BJ (cell line): ENCODE measurements around the gene PYY. TPM values are rescaled to one million over a fixed set of nuclear protein-coding genes. Genes with fewer than 3 reads are reported as not detected.
"Not testable (repeated sequence)": the region's sequence is repeated elsewhere in the genome, so short reads cannot be mapped to it uniquely, and the experiment has no call there.

Source experiments
- CTCF ChIA-PET: fragments of 350-600 bp; formaldehyde crosslinking; extraction: SDS; loops from one replicate; lab custom pipeline; 2021; ENCODE audit warnings: antibody characterized with exemption, inconsistent platforms; lab: Yijun Ruan, JAX
- POLR2A ChIA-PET: fragments of 300-600 bp; sonication (Branson Sonifier 250); formaldehyde crosslinking; extraction: SDS; loops from one replicate; lab custom pipeline; 2021; ENCODE audit warnings: antibody characterized with exemption; lab: Charles Lee
- DNase-seq: peaks from one replicate; pipeline ENCODE4 v3.0.0-alpha.2; 2011; ENCODE audit warnings: low read depth
- H3K27me3 ChIP-seq: 2 replicates; pipeline ENCODE4 v1.6.0; 2011; ENCODE audit warnings: low read length; ENCODE audit not compliant: control insufficient read depth, insufficient read depth
- H3K36me3 ChIP-seq: 2 replicates; pipeline ENCODE4 v1.5.1; 2011; ENCODE audit warnings: low read length; ENCODE audit not compliant: control insufficient read depth, insufficient read depth
- H3K4me3 ChIP-seq: 2 replicates; pipeline ENCODE4 v1.5.1; 2011; ENCODE audit warnings: low read depth, mild to moderate bottlenecking, control low read depth, low read length
- polyA plus RNA-seq: library from polyadenylated mRNA; depleted of rRNA; stranded (reverse); fragments of >200 nt; gene quantifications from 2 replicates; pipeline ENCODE4 v1.2.3, GENCODE V29; 2011
- TF ChIP-seq, protein P1 (sequence below): IDR thresholded peaks from 2 replicates; pipeline ENCODE4 v1.5.1; 2011; ENCODE audit warnings: low read depth, mild to moderate bottlenecking, control low read depth, inconsistent platforms, low read length, moderate library complexity; ENCODE audit not compliant: insufficient read depth

The PYY gene
- polyA plus RNA-seq, 1 experiment: not detected

DNA sequence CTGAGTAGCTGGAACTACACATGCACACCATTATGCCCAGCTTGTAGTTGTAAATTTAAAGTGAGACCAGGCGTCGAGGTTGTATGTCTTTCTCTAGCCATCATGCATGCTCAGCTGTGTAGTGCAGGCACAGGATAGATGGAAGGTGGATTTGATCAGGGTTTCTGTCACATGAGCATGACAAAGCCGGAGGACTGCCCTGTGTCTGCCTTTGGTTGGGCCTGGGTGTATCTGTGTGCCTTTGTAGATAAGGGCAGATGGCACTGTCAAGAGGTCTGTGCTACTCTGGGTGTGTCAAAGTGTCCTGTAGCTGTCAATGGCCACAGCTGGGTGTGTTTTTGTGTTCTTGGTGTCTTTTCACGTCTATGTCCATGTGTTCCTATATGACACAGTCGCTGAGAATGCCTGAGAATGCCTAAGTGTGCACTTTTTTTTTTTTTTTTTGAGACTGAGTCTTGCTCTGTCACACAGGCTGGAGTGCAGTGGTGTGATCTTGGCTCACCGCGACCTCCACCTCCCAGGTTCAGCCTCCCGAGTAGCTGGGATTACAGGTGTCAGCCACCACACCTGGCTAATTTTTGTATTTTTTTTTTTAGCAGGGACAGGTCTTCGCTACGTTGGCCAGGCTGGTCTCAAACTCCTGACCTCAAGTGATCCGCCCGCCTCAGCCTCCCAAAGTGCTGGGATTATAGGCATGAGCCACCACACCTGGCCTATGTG lies 46.6 kb upstream of the PYY start:
- H3K27me3 ChIP-seq: peaks cover 3% of the 10 kb centered on the region
- TF ChIP-seq, protein P1, sequence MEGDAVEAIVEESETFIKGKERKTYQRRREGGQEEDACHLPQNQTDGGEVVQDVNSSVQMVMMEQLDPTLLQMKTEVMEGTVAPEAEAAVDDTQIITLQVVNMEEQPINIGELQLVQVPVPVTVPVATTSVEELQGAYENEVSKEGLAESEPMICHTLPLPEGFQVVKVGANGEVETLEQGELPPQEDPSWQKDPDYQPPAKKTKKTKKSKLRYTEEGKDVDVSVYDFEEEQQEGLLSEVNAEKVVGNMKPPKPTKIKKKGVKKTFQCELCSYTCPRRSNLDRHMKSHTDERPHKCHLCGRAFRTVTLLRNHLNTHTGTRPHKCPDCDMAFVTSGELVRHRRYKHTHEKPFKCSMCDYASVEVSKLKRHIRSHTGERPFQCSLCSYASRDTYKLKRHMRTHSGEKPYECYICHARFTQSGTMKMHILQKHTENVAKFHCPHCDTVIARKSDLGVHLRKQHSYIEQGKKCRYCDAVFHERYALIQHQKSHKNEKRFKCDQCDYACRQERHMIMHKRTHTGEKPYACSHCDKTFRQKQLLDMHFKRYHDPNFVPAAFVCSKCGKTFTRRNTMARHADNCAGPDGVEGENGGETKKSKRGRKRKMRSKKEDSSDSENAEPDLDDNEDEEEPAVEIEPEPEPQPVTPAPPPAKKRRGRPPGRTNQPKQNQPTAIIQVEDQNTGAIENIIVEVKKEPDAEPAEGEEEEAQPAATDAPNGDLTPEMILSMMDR: no peak
- ChIA-PET CTCF (interaction anchor here (1.0 to 7.9 kb wide), 4 partner anchors 12 to 122 kb away, joined by 3 to 108 read pairs (median 30); partner anchors contain the start of gene PPY), POLR2A (no interaction called here)
- H3K4me3 ChIP-seq: no peak overlapping the region
- H3K36me3 ChIP-seq: no peaks in the 10 kb centered on the region
- DNase-seq: no peak

DNA sequence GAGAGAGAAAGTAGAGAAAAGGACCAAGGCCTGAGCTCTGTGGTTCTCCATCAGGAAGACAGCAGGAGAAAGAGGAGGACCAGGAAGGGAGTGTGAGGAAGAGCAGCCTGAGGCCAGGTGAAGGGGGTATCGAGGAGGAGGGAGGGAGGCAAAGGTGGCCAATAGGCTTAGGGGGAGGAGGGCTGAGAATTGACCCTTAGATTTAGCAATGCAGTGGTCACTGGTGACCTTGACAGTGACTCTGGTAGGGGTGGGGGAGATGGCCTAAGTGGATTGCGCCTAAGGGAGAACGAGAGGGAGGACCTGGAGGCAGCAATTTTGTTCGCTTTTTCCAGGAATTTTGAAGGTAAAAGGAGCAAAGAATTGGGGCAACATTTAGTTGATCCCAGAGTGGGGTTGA lies 45.3 kb upstream of the PYY start:
- no peak for DNase-seq
- H3K4me3 ChIP-seq: no peak overlapping the region
- ChIA-PET POLR2A (no interaction called here), CTCF (interaction anchor here (0.9 to 7.9 kb wide), 6 partner anchors 14 to 121 kb away, joined by 3 to 108 read pairs (median 5); partner anchors contain the start of gene PPY)
- peaks cover 5% of the 10 kb centered on the region for H3K27me3 ChIP-seq
- no peaks in the 10 kb centered on the region for H3K36me3 ChIP-seq
- TF ChIP-seq, protein P1: no peak

DNA sequence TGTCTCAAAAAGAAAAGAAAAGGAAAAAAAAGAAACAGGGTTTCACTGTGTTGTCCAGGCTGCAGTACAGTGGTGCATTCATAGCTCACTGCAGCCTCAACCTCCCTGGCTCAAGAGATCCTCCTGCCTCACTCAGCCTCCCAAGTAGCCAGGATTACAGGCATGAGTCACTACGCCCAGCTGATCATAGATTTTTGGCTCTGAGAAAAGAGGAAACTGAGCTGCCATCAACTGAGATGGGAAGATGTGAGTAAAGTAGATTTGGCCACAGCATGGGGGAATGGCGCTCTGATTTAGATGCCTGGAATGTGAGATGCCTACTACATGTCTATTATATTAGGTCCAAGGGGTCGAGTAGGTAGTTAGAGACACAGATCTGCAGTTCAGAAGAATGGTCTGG lies 44.8 kb upstream of the PYY start:
- ChIA-PET CTCF (interaction anchor here (0.9 to 7.9 kb wide), 7 partner anchors 11 to 120 kb away, joined by 3 to 108 read pairs (median 6); partner anchors contain the start of gene PPY), POLR2A (no interaction called here)
- Histone ChIP-seq H3K27me3 (peaks cover 5% of the 10 kb centered on the region), H3K4me3 (no peak overlapping the region), H3K36me3 (no peaks in the 10 kb centered on the region)
- TF ChIP-seq, protein P1: no peak
- no peak for DNase-seq

DNA sequence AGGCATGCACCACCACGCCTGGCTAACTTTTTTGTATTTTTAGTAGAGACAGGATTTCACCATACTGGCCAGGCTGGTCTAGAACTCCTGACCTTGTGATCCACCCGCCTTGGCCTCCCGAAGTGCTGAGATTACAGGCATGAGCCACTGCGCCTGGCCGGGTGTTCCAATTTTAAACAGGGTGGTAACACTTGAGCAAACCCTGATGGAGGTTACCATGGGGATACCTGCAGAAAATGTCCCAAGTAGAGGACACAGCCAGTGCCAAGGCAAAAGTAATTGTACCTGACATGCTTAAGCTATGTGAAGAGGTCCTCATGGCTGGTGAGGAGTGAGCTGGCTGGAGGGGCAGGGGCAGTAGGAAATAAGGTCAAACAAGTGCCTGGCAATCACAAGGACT lies 43.4 kb upstream of the PYY start:
- H3K36me3 ChIP-seq, H3K27me3 ChIP-seq, H3K4me3 ChIP-seq, DNase-seq: not testable (repeated sequence)
- ChIA-PET CTCF (interaction anchor here (0.8 to 7.9 kb wide), 7 partner anchors 10 to 171 kb away, joined by 3 to 108 read pairs (median 18); partner anchors contain the start of gene PPY), POLR2A (interaction anchor here (1.2 kb wide), 1 partner anchor 10 kb away, joined by 3 read pairs; no protein-coding TSS in a partner anchor)

DNA sequence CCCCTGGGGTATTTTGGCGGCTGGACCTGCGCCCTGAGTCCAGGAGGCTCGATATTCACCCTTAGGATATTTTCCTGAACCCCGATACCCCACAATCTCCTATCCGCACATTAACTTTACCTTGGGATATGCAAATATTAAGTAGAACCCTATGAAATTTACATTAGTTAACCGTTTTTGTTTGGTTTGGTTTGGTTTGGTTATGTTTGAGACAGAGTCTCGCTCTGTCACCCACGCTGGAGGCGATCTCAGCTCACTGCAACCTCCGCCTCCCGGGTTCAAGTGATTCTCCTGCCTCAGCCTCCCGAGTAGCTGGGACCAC lies 41.4 kb upstream of the PYY start:
- TF ChIP-seq, protein P1: no peak
- Histone ChIP-seq H3K36me3 (no peaks in the 10 kb centered on the region), H3K27me3 (peaks cover 5% of the 10 kb centered on the region), H3K4me3 (no peak overlapping the region)
- ChIA-PET POLR2A (no interaction called here), CTCF (interaction anchor here (0.7 to 7.9 kb wide), 20 partner anchors 8 to 149 kb away, joined by 3 to 108 read pairs (median 6); partner anchors contain the start of genes NAGS and PPY)
- no peak for DNase-seq
